GM12892 (cell line): Measurements from ENCODE around the gene NMNAT1.

ENCODE experiments used
- POLR2A ChIP-seq: IDR thresholded peaks from 2 replicates; pipeline ENCODE4 v1.6.1; 2011; ENCODE audit warnings: low read depth, low read length, control low read depth
- TAF1 ChIP-seq: IDR thresholded peaks from 2 replicates; pipeline ENCODE4 v1.6.1; 2011; ENCODE audit warnings: low read depth, mild to moderate bottlenecking, control low read depth, low read length, borderline replicate concordance

GRCh38 chr1:9905010-9905409 is 38.3 kb upstream of the NMNAT1 start:
- TF ChIP-seq TAF1 (no peak), POLR2A (no peak)
